ENCODE results near the gene SEL1L3.

Gene SEL1L3

DNA sequence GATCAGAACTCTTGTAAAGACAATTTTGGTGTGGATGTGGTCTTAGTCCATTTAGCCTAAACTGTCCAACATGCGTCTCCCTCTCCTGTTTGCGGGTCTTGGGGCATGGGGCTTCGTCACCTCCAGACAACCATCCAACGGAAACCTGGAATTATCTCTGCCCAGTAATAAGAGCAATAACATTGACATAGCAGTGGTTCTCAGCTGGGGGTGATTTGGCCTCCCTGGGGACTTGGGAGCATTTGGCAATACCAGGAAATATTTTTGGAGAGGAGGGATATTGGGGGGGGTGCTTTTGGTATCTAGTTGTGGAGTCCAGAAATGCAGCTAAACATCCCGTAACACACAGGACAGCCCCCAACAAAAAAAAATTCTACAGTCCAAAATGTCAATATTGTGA, 47.2 kb downstream of the SEL1L3 start:
- DNase-seq: no peak

DNA sequence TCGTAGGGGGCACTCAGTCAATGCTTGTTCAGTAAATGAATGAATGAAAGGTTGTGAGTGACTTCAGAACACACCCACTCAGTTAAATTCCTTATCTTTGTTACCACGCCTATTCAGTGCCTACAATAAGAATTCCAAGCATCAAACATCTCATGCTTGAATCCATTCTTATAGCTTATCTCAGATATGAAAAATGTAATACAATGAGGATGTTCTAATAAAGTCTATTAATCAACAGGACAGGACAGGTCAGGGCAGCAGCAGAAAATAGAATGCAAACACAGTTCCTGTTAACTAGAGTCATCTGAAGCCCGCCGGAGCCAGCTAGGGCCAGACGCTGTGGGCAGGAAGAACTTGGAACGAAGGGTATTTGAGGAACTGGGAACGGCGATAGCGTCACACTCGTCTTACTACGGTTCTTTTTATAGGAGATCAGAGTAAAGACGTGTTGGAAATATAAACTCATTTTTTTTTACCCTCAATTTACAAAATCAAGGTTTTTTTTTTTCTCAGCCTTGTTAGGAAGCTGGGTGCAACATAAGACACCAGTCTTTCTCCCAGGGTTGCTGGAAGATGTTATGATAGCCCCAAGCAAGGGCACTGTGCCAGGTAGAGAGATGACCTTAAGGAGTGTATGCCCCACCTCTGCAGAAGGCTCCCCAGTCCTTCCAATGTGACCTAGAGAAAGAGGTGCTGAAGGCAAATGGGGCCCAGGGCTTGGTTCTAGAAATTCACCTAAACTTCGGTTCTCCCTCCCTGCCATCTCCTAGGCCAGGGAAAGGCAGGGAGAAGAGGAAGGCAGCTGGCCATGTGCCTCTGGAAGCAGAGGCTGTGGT, 48.3 kb downstream of the SEL1L3 start:
- DNase-seq: no peak

DNA sequence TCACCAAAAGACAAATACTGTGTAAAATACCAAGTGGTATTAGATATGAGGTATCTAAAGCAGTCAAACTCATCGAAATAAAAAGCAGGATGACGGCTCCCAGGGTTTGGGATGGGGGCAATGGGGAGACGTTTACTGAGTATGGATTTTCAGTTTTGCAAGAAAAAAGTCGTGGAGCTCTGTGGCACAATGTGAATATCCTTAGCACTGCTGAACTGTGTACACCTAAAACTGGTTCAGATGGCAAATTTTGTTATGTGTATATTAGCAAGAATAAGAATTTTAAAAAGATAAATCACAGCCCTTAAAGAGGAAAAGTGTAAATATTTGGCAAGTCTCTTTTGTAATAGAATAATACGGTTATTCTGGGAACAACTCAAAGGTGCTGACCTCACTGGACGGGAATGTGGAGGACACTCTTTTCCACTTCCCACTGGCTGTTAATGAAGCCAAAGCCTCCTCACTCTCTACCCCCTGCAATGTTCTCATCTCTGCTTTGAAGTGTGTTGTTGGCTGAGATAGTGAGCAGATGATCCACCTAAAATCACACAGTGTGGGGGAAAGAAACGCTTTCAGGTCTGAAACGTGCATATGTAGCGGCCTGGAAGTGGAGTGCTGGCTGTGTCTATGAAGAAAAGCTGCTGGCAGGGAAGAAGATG, 49.2 kb downstream of the SEL1L3 start:
- DNase-seq: no peak

DNA sequence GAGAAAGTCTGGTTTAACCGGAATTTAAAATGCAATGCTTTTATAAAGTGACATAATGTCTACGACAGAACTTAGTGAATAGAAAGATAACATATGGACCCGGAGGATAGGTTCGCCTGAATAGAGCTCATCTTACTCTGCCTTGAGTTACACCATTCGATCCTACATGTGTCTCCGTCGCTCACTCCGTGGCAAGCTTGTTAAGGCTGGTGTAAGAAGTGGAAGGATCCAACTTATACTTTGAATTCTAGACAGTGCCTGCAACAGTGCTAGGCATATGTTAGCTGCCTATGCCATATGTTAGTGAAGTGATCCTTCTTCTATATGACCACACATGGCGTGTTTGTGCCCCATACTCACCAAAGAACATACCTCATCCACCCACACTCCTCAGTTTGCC, 50.9 kb downstream of the SEL1L3 start:
- no peak for DNase-seq

DNA sequence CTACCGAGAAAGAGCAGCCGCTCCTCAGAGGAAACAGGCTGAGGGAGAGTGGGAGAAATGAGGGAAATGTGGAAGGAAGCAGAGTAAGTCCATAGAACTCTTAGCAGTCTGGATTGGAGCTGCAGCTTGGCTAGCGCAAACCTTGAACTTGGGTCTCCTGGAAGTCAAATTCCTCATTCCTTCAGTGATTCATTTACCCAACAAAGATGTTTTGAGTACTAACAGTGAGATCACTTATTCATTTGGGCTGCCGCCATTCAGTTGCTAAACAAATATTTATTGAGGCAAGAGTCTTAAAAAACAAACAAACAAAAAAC, 51.5 kb downstream of the SEL1L3 start:
- DNase-seq: no peak

DNA sequence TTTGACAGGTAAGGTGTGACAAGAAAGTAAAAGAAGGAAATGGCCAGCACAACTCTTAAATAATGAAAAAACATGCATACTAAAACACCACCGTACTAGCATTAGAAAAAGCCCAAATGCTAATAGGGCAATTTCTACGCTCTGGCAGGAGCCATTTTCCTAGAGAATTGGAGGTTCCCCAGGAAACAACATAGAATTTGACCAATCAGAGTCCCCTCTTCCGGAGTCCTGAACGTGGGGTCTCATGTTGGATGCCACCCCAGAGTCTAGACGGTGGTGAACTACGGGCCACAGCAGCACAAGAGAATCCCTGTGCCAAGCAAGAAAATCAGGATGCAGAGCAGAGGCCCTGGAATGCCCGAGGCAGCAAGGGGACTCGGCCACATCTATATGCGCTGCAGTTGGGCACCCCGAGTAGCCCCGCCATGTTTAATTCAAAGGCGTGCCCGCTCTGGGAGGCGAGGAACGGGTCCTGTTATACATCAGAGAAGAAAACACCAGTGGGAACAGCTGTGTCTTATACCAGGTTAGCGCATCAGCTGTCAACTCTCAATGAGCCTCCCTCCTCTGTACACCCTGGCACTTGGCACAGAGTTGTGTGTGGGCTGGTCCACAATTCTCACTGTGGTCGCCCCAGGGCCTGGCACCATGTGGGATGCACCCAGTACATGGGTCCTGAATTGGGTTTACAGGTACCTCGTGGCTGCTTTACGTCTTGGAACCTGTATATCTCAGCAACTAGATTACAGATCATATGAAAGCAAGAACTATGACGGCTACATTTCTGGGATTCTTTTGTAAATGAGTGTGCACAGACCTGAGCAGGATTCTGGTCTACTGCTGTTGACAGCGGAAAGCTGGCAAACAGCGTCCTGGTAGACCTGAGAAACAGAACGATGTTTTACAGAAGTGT, 52.1 kb downstream of the SEL1L3 start:
- no peak for DNase-seq

DNA sequence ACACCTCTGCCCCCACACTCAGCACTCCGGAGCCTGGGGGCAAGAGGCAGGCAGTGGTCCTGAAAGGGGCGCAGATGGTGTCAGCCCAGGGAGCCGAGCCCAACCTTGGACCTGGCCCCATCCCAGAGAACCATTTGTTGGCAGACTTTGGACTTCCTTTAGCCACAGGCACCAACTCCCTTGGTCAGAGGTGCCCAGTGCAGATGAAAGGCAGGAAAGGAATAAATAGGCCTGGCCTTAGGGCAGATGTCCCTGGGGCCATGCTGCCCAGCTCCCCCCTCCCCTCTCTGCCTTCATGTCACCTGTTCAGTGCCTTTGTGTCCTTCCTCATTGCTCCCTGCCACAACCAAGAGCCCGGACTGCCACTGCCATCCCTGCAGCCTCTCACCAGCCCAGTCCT, 52.8 kb downstream of the SEL1L3 start:
- no peak for DNase-seq

DNA sequence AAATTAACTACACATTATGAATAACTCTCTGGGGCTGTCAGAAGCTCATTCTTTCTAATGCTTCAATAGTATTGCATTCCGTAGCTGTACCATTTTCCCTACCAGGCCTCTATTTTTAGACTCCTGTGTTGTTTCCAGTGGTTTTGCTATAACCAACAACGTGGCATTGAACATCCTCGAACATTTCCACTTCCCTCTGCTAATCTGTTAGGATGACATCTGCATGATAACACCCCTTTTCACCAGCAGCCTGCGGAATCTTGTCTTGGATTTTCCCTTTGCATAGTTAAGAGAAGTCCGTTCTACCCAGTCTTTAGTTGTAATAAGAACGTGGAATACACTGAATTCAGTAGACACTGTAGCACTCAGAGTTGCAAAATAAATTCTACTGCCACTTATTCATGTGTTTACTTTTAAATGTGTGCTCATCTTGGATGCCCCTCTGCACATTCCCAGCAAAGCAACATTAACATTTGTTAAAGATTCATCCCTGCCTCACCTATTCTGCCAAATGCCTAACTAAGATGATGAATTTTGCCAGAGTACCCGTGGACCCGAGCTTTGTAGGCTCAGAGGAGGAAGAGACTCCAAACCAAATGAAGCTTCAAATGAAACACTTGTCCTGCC, 55.6 kb downstream of the SEL1L3 start:
- no peak for DNase-seq

DNA sequence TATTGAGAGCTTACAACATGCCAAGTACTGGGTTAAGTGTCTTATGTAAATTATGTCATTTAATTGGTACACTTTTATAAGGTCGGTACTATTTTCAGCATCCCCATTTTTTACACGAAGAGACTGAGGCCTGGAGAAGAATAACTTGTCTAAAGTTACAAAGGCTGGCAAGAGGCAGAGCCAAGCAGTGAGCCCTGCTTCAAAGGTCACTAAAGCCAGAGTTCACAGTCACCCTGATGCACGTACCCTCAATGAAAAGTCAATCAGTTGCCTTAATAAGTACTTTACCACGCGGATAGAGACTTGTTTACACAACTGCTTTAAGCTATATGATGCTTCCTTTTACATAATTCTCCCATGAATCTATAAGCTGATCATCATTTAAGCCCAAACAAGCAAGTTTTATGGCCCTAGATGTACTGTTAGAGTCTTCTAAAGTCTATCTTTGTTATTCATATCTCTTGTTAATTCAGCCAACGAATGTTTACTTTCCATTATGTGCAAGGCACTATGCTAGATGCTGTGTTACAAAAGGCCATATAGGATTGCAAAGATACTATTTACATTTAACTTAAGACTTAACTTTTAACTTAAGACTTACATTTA, 57.4 kb downstream of the SEL1L3 start:
- no peak for DNase-seq

DNA sequence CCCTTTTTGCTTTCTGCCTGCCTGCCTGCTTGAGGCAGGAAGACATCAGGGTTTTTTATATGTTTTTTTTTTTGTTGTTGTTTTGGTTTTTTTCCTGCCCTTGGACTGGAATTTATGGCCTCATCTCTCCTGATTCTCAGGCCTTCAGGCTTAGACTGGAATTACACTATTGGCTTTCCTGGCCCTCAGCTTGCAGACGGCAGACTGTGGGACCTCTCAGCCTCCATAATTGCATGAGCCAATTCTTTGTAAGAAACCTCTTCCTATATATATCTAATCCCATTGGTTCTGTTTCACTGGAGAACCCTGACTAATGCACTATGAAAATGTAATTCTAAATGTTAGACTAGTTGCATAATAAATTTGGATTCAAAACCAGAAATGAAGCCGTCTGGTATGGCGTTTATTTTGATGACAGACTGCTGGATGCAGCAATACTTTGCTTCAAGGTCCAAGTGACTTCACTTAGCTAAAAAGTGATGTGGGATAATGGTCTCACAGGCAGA, 59.0 kb downstream of the SEL1L3 start:
- no peak for DNase-seq

DNA sequence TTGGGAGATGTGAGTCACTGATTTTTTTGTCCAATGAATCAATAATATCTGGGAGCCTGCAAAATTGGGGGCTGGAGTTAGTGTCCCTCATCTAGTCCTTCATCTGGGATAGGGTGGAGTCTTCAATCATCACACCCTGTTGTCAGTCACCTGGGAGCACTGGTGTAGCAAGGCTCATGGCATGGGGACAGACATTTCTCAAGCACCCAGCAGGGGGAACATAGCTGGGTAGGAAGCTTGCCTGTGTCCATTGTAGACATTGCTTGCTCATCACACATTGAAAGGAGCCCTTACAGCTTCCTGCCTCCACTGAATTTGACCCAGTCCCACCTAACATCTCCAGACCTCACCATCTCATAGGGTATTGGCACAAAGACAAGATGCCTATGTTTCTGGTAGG, 61.2 kb downstream of the SEL1L3 start:
- no peak for DNase-seq

DNA sequence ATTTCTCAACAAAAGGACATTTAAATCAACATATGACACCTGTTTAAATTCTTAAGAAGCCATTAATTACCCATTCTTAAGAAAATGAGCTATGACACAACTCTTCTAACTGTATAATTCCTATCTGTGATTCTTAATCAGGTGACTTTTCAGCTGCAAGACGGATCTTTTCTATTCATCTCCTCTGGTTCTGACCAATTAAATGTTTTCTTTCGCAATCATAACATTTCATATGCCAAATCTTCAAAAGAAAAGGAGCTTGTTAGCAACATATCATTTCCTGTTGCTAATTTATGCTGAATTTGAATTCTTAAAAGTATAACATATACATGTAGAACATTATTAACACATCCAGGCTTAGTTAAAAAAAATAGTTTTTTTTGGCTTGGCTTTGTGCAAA, 62.5 kb downstream of the SEL1L3 start:
- no peak for DNase-seq

DNA sequence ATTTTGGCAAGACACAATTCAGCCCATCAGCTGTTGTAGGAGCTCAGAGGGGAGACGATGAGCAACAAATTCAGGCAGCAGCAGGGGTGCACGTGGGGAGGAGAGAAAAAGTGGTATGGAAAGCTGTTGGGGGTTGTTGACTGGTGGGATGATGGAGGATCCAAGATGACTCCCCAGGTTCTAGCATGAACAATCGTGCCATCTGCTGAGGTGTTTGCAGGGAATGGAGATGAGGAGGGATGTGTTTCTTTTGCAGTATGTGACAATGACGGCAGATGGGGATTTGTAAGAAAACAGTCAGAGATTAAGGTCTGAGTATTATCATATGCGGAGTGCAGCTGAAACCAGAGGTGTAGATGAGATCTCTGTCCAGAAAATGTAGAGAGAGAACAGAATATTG, 63.3 kb downstream of the SEL1L3 start:
- no peak for DNase-seq

DNA sequence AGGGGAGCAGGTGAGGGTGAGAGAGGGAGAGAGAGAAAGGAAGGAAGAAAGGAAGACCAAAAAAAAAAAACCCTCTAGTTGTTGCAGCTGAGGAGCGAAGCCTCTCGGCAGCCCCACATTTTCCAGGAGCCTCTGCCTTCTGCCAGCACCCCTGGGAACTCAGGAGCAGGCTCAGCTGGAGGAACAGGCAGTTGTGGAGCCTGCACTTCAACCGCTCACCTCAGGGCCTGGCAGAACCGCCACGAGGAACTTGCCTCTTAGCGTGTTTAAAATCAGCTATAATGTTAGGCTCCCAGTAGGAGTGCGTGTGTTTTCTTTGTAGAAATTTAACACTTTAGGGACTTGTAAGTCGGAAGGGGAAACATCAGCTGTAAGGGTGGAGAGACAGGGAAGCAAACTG, 65.7 kb downstream of the SEL1L3 start:
- no peak for DNase-seq

DNA sequence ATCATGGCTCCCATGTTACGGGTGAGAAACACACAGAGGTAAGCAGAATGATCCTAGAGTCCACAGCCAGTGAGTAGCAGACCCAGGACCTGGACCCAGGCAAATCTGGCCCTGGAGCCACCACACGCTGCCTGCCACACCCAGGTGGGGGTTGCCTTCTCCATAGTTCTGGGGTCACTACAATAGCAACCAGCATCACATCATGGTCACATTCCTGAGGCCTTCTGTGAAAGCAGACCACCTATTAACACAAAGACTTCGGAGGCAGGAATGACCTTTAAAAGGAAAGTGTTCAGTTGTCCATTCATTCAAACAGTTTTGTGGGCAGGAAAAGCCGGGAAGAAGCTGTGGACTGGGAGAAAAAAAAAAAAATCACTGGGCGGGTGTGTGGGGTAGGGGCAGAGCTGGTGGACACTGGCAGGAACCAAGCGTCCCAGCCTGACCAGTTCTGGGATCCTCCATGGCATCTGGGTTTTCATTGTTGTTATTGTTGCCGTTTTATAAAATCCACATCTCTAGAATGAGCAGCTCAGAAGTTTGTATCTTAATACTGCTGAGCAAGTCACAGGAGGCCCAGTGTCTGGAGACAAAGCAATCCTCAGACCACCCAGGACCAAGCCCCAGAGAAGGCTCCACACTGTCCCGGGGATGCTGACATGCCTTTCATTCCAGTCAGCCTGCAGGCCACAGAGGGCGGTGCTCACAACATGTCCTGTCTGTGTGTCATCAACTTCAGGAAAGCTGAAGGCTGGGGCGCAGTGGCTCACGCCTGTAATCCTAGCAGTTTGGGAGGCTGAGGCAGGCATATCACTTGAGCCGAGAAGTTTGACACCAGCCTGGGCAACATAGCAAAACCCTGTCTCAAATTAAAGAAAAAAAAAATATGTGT, 67.0 kb downstream of the SEL1L3 start:
- DNase-seq: no peak

DNA sequence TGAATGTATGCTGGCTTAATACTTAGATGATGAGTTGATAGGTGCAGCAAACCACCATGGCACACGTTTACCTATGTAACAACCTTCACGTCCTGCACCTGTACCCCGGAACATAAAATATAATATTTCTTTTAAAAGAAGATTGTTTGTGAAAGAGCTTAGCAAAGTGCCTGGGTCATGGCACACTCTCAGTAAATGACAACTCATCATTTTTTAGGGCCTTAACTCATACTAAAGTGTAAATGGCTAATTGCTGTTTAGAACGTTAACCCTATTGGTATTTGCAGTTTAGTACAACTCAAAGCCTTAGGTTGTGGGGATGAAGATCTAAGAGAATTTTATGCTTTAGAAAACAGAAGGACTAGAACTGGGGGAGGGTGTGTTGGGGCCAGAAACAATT, 67.7 kb downstream of the SEL1L3 start:
- DNase-seq: no peak

DNA sequence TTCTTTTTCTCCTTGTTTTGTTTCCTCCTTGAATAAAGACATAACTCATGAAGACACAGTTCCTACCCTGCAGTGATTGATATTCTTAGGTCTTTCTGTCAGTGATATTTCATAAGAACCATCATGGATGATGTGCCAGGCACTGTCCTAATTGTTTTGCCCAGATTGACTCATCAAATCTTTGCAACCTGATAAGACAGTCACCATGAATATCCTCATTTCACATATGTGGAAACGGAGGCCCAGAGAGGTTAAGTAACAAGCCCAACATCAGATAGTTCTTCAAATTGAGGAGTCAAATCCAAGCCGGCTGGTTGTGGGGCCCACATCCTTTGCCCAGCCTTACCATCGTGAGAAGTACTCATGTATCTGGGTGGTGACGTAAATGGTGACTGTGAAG, 69.9 kb downstream of the SEL1L3 start:
- no peak for DNase-seq

DNA sequence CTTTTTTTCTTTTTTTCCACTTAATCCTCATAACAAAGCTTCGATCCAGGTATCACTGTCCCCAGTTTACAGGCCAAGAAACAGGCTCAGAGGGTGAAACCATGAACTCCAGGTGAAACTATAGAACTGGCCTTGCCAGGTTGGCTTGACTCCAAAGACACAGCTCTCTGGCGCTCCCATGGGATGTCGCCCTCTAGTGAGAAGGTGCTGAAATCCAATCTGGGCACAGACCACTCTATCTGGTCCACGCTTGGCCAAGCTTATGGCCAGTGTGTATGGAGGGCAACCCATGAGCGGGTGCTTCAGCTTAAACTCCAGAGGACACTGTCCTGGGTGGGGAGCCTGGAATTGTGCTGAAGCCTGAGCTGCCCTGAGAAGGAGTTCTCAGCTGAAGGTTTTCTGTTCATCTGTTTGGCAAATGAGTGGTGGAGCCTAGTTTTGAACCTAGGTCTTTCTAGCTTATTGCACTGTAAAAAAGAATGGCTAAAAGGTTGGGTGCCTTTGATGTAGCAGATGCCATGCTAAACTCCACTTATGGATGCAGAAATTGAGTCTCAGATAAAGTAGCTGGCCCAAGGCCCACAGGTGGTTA, 70.5 kb downstream of the SEL1L3 start:
- peak in 1 of 4 experiments; percentile 1 for DNase-seq

DNA sequence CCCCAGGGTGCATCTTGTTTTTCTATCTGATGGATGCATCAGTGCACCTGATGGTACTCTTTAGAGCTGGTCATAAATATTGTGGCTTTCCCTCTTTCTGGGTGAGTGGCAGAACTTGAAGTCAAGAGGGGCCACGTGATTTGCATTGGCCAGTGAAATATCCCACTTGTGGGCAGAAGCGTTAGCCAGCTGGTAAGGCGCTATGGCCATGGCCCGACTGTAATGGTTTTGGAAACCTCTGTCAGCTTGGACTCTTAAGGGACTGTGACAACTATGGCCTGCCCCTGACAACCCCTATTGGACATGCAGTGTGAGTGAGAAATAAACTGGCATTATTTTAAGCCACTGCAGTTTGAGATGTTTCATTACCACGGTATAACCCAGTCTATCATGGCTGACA, 72.8 kb downstream of the SEL1L3 start:
- no peak for DNase-seq

DNA sequence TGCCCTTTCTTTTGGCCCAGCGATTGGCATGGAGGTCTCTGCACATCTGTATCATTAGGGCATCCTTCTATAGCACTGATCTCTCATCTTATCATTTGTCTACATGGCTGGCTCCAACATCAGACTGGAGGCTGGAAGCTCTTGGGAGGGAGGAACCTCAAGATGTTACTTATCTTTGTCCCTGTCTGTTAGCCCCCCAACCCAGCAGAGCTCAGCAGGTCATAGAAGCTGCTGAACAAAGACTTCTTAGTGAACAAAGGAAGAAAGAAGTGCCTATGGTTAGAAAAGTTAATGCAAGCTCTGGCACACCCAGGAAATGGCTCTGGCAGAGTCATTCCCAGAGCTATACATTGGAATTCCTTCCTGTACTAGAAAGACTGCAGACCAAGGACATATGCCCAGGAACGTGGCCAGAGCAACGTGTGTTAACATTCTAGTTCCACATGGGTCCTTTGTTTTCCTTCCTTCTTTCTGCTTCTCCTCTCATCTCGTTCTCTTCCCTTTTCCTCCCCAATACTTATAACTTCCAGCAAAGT, 74.0 kb downstream of the SEL1L3 start:
- no peak for DNase-seq

DNA sequence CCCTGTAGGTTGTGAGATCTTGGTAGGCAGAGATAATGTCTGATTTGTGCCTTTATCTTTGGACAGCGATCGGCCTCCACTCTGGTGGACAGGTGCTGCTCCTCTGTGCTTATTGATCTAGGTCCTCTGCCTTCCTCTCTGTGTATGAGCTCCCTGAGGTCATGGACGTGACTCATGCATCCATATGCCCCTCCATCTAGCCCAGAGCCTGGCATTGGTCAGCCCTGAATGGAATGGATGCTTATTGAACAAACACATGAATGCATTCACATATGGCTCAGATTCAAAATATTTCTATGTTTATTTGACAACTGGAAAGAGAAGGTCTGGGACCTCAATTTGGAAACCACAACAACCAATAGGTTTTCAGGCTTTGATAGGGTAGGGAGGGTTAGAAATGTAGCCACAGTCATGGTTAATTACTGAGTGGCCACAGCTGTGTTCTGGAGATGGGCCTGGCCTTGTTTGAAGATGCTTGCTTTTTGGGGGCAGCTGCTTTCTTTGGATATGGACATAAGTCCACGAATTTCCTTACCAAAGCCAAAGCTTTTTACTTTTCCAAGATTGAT, 76.2 kb downstream of the SEL1L3 start:
- no peak for DNase-seq
